Neural progenitor cell (in vitro differentiated cells): ENCODE measurements around the gene UAP1. TPM values are rescaled to one million over a fixed set of nuclear protein-coding genes. Genes with fewer than 3 reads are reported as not detected.
A peak's percentile ranks its signal among the peaks of the same experiment; 100 is the strongest.

ENCODE experiments used
- DNase-seq: peaks from one replicate; pipeline ENCODE4 v3.0.0-alpha.2; 2016; ENCODE audit warnings: low spot score
- H2AFZ ChIP-seq: fragments of 200-600 bp; sonication (generic); replicated peaks from 2 replicates; pipeline ENCODE4 v1.6.1; 2016; ENCODE audit warnings: antibody characterized with exemption
- H3F3A ChIP-seq: fragments of 200-600 bp; sonication (generic); 2 replicates; pipeline ENCODE4 v1.6.1; 2016; ENCODE audit warnings: antibody characterized with exemption, low read depth
- H3K27ac ChIP-seq: fragments of 200-600 bp; sonication (generic); 2 replicates; pipeline ENCODE4 v1.5.1; 2016; ENCODE audit warnings: mild to moderate bottlenecking
- H3K27me3 ChIP-seq: fragments of 200-600 bp; sonication (generic); 2 replicates; pipeline ENCODE4 v1.6.1; 2016; ENCODE audit warnings: mild to moderate bottlenecking, moderate library complexity
- H3K36me3 ChIP-seq: fragments of 200-600 bp; sonication (generic); 2 replicates; pipeline ENCODE4 v1.5.1; 2016
- H3K4me1 ChIP-seq: fragments of 200-600 bp; sonication (generic); 2 replicates; pipeline ENCODE4 v1.6.1; 2016; ENCODE audit warnings: mixed run types
- H3K4me2 ChIP-seq: fragments of 200-600 bp; sonication (generic); 2 replicates; pipeline ENCODE4 v1.6.1; 2016
- H3K4me3 ChIP-seq: fragments of 200-600 bp; sonication (generic); 2 replicates; pipeline ENCODE4 v1.5.1; 2016
- H3K79me2 ChIP-seq: fragments of 200-600 bp; sonication (generic); 2 replicates; pipeline ENCODE4 v1.6.1; 2016; ENCODE audit warnings: low read depth
- H3K9ac ChIP-seq: fragments of 200-600 bp; sonication (generic); 2 replicates; pipeline ENCODE4 v1.6.1; 2016
- H3K9me3 ChIP-seq: fragments of 200-600 bp; sonication (generic); 2 replicates; pipeline ENCODE4 v1.5.1; 2016; ENCODE audit warnings: low read depth
- H4K20me1 ChIP-seq: fragments of 200-600 bp; sonication (generic); 2 replicates; pipeline ENCODE4 v1.6.1; 2016; ENCODE audit warnings: low read depth
- H3K27ac Mint-ChIP-seq: 3 replicates; pipeline ENCODE4 v1.8.0; 2021; ENCODE audit warnings: mixed read lengths
- H3K27me3 Mint-ChIP-seq: 2 replicates; pipeline ENCODE4 v1.8.0; 2022; ENCODE audit warnings: low read depth, mild to moderate bottlenecking, inconsistent platforms, moderate library complexity, mixed read lengths; ENCODE audit not compliant: insufficient read depth
- H3K36me3 Mint-ChIP-seq: 3 replicates; pipeline ENCODE4 v1.8.0; 2021; ENCODE audit warnings: mixed read lengths
- H3K4me1 Mint-ChIP-seq: 3 replicates; pipeline ENCODE4 v1.8.0; 2021; ENCODE audit warnings: mixed read lengths
- H3K4me3 Mint-ChIP-seq: 3 replicates; pipeline ENCODE4 v1.8.0; 2021; ENCODE audit warnings: mild to moderate bottlenecking, moderate library complexity, mixed read lengths
- H3K9me3 Mint-ChIP-seq: 3 replicates; pipeline ENCODE4 v1.8.0; 2020; ENCODE audit warnings: mixed read lengths
- EZH2 ChIP-seq: fragments of 200-600 bp; sonication (generic); IDR thresholded peaks from 2 replicates; pipeline ENCODE4 v1.6.1; 2017; ENCODE audit warnings: antibody characterized with exemption, mild to moderate bottlenecking, moderate library complexity
- EZH2phosphoT487 ChIP-seq: fragments of 200-600 bp; sonication (generic); IDR thresholded peaks from 2 replicates; pipeline ENCODE4 v1.6.1; 2017; ENCODE audit warnings: antibody characterized with exemption
- total RNA-seq: library from RNA; depleted of rRNA; stranded (reverse); fragments of >200 nt; gene quantifications from 2 replicates; pipeline ENCODE4 v1.2.3, GENCODE V29; 2015; ENCODE audit warnings: low replicate concordance
- TF ChIP-seq, protein P1 (sequence below): fragments of 200-600 bp; sonication (generic); IDR thresholded peaks from 2 replicates; pipeline ENCODE4 v1.5.1; 2017; ENCODE audit warnings: antibody characterized with exemption, mild to moderate bottlenecking

UAP1 gene
- total RNA-seq, 1 donor from 2014 or later: 57.1 TPM

DNA sequence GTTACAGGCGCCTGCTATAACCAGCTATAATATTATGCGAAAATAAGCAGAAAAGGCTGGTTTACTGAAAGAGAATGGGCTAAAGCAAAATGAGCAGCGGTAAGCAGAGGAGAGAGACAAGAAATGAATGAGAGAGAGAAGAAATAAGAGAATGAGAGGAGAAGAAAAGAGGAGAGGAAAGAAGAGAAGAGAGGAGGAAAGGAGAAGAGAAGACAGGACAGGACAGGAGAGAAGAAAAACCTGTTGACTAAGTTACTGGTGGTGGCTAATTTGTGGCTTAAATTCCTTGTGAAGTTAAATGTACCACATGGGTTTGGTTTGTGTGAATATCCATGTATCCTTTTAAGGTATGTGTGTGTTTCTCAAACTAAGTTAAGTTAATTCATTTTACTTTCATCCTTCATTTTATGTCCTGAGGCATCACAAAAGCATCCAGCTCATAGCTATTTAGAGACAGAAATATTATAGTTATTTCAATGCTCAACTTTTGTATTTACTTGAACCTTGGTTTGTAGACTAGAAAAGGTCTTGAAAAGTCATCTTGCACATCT, 67.6 kb downstream of the UAP1 start:
- Histone ChIP-seq H3K27ac (no peak overlapping the region), H3K4me1 (no peaks in the 10 kb centered on the region), H3F3A (no peaks in the 10 kb centered on the region), H3K79me2 (no peaks in the 10 kb centered on the region), H3K36me3 (no peaks in the 10 kb centered on the region), H3K4me3 (no peak overlapping the region), H3K9ac (no peak overlapping the region), H3K27me3 (no peaks in the 10 kb centered on the region), H3K9me3 (no peaks in the 10 kb centered on the region), H2AFZ (no peak overlapping the region), H4K20me1 (no peaks in the 10 kb centered on the region), H3K4me2 (no peak overlapping the region)
- H3K36me3 Mint-ChIP-seq: no peaks in the 10 kb centered on the region
- H3K9me3 Mint-ChIP-seq: no peaks in the 10 kb centered on the region
- peaks cover 23% of the 10 kb centered on the region for H3K4me1 Mint-ChIP-seq
- DNase-seq: no peak
- no peak overlapping the region for H3K27ac Mint-ChIP-seq
- TF ChIP-seq EZH2 (no peak), EZH2phosphoT487 (no peak)
- TF ChIP-seq, protein P1, sequence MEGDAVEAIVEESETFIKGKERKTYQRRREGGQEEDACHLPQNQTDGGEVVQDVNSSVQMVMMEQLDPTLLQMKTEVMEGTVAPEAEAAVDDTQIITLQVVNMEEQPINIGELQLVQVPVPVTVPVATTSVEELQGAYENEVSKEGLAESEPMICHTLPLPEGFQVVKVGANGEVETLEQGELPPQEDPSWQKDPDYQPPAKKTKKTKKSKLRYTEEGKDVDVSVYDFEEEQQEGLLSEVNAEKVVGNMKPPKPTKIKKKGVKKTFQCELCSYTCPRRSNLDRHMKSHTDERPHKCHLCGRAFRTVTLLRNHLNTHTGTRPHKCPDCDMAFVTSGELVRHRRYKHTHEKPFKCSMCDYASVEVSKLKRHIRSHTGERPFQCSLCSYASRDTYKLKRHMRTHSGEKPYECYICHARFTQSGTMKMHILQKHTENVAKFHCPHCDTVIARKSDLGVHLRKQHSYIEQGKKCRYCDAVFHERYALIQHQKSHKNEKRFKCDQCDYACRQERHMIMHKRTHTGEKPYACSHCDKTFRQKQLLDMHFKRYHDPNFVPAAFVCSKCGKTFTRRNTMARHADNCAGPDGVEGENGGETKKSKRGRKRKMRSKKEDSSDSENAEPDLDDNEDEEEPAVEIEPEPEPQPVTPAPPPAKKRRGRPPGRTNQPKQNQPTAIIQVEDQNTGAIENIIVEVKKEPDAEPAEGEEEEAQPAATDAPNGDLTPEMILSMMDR: no peak
- no peaks in the 10 kb centered on the region for H3K27me3 Mint-ChIP-seq
- H3K4me3 Mint-ChIP-seq: no peak overlapping the region

DNA sequence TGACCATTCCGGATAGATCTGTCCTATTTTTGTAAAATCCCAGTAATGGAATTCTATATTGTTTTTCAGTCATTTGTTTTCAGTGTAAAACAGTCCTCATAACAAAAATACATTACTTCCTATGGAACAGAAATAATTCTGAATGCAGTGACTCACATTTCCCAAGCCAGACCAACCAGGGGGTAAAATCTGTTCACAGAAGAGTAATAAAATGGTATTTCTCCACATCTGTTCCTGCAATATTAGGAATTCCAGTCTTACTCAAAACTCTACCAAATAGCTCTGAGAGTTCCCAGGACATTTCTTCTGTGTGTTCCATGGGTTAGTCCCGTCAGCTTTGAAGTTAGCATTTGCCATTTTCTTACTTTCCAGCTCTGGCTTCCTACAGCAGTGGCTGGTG, 68.1 kb downstream of the UAP1 start:
- Histone ChIP-seq H3K9ac (no peak overlapping the region), H4K20me1 (no peaks in the 10 kb centered on the region)
- H3K4me1 Mint-ChIP-seq: peaks cover 23% of the 10 kb centered on the region

DNA sequence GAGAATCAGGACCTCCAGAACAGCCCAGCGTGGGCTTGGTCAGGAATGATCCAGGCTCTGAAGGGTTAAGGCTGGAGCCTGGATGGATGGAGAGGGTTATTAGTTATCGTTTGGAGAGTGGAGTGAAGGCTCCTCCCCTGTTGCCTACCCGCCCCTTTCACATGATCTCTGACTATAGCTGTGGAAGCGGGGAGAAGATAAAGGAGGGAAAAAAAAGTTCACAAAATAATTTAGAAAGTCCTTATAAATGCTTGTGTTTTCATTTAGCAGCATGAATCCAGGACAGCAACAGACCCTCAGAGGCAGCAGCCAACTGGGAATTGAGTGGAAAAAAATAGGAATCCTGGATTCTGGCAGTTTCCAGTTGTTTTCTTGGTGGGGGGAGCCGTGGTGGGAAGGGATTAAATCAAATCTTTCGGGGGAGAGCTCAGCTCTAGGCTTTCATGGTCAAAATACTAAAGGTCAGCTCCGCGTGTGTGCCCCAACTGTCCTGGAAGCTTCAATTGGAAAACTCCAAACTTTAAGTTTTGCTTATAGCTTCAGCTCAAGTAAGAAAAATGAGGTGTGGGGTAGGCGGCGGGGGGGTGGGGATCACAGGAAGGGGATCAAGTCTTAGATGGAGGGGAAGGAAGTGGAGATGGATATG, 70.1 kb downstream of the UAP1 start:
- Mint-ChIP-seq H3K4me1 (peaks cover 30% of the 10 kb centered on the region), H3K27ac (peak overlapping the region; percentile 89), H3K27me3 (no peaks in the 10 kb centered on the region), H3K9me3 (no peaks in the 10 kb centered on the region), H3K4me3 (peak overlapping the region; percentile 50), H3K36me3 (no peaks in the 10 kb centered on the region)
- Histone ChIP-seq H3K9me3 (no peaks in the 10 kb centered on the region), H4K20me1 (no peaks in the 10 kb centered on the region), H3K36me3 (no peaks in the 10 kb centered on the region), H3K79me2 (no peaks in the 10 kb centered on the region), H2AFZ (peak overlapping the region; percentile 44), H3F3A (no peaks in the 10 kb centered on the region), H3K4me2 (no peak overlapping the region), H3K27ac (no peak overlapping the region), H3K9ac (no peak overlapping the region), H3K27me3 (no peaks in the 10 kb centered on the region), H3K4me1 (no peaks in the 10 kb centered on the region), H3K4me3 (no peak overlapping the region)
- TF ChIP-seq EZH2 (no peak), EZH2phosphoT487 (no peak)
- TF ChIP-seq, protein P1: no peak
- no peak for DNase-seq

More for the DNA sequence above, 68.1 kb downstream of the UAP1 start:
- no peak overlapping the region for H3K4me3 Mint-ChIP-seq
- TF ChIP-seq, protein P1: no peak
- TF ChIP-seq EZH2 (no peak), EZH2phosphoT487 (no peak)
- Histone ChIP-seq H2AFZ (no peak overlapping the region), H3K9me3 (no peaks in the 10 kb centered on the region), H3K27ac (no peak overlapping the region), H3K4me3 (no peak overlapping the region), H3K27me3 (no peaks in the 10 kb centered on the region), H3K79me2 (no peaks in the 10 kb centered on the region), H3K4me1 (no peaks in the 10 kb centered on the region), H3K36me3 (no peaks in the 10 kb centered on the region), H3K4me2 (no peak overlapping the region), H3F3A (no peaks in the 10 kb centered on the region)
- no peaks in the 10 kb centered on the region for H3K27me3 Mint-ChIP-seq
- no peak overlapping the region for H3K27ac Mint-ChIP-seq
- no peaks in the 10 kb centered on the region for H3K36me3 Mint-ChIP-seq
- DNase-seq: no peak
- no peaks in the 10 kb centered on the region for H3K9me3 Mint-ChIP-seq
